HG02884 (cell line): ENCODE results near the gene LRFN5.

Source experiments
- ATAC-seq: cut with Tn5 transposase; IDR thresholded peaks from one replicate; pipeline ENCODE4 v1.9.1; 2021; ENCODE audit warnings: mild to moderate bottlenecking, moderate library complexity; ENCODE audit not compliant: unreplicated experiment

LRFN5 gene

DNA sequence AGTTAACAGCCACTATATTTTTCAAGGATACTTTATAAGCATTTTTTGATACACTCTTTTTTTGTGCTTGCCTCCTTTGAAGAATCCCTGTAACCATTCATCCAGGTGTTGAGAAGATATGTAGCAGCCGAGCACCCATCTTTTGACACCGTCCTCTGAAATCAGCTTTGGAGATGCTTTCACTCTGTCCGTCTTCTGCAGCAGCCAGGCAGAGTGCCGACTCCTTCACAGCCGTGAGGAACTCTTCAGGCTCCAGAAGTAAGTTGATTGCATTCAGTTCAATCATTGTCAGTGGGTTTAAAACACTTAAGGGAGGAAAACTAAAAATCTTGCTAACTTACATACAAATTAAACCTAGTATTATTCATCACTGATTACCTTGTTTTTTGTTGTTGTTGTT is 160.1 kb downstream of the LRFN5 start:
- ATAC-seq: no peak

DNA sequence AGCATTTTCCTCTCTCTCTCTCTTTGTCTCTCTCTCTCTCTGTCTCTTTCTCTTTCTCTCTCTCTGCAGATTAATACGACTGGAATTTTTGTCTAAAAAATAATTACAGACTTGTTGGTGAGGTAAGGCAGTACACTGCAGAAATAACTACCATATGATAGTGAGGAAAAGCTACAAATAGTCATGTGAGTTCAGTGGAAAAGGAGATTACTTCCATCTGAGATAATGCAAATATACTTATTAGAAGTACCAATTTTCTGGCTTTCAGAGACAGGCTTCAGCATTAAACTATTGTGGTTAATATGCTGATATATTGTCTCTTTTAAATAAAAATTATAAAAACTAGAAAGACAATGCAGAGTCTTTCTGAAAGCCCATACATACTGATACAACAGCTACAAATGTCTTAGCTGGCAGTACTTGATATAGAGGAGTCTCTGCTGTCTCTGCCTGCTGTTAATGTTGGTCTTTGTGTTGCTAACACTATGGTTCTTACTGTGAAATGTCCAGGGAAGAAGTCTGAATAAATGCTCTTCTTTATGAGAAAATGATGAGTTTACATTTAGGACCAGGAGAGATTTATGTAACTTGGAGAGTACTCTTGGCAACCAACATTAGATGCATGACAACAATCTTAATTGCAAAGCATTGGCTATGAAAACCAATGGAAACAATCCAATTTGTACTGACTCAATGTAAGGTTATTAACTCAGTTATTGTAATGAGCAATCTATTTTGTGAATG is 167.0 kb downstream of the LRFN5 start:
- no peak for ATAC-seq

DNA sequence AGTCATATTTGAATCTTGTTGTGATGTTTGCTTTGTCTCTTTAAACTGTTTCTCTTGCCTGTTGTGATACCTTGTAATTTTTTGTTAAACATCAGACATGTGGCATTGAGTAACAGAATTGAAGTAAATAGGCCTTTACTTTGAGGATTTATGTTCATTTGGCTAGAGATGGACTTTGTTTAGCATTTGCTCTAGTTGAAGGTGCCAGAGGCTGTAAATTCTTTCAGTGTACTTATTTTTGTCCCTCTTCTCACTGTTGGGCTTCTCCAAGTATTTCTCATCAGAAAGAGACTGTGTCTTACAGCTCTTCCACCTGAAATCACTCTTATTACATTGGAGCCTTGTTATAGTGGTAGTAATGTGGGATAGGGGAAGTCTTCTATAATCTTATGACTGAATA is 175.8 kb downstream of the LRFN5 start:
- no peak for ATAC-seq

DNA sequence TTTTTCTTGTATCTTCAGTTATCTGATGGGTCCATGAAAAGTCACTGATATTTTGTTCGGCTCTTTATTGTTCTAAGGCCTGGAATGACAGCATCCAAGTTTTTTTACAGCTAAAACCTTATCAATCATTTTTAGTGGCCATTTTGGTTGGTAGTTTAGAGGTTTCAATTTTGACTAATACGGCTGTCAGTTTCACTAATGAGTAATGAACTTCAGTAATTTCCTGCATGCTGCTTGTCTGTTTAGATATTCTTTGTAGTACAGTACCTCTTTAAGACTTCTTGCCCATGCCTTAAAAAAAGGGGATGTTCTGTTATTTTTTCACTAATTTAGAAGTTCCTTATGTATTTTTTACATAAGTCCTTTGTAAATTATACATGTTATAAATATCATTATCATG is 176.7 kb downstream of the LRFN5 start:
- ATAC-seq: no peak

DNA sequence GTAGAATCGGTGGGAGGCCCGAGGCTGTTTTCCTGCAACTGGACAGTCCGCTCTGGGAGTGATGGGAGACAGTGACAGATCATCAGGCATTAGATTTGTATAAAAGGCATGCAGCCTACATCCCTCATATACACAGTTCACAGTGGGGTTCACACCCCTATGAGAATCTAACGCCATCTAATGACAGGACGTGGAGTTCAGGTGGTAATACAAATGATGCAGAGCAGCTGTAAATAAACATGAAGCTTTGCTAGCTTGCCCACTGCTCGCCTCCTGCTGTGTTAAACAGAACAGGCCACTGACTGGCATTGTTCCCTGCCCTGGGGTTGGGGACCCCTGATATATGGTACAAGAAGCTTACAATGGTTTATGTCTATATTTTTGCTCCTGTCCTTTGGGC is 179.0 kb downstream of the LRFN5 start:
- ATAC-seq: no peak

DNA sequence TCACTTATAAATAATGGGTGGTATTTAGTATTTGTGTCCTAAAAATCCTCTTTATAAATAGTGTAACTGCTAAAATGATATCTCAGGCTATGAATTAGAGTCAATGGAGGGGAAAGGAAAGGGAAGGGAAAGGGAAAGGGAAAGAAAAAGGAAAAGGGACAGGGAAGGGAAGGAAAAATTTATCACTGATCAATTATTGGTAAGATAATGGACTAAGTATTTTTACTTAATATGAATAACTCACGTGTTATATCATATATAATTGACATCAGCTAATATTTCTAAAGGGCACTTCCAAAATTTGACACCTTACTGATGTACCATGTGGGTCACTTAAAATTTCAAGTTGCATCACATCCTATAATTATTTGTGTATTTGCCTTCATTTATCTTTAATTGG is 193.1 kb downstream of the LRFN5 start:
- ATAC-seq: no peak

DNA sequence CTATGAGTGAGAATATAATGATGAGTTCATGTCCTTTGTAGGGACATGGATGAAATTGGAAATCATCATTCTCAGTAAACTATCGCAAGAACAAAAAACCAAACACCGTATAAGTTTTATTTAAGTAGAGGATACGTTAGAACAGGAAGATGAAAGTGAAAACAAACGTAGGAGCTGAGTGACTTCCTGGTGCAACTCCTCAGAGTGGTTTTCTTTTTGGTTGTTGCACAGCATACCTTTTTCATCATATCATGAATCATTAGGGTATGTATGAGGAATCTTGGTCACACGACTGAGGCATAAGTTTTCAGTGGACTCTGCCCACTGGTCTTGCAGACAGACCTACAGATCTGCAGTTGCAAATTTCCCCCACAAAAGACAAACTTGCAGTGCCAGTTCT is 199.0 kb downstream of the LRFN5 start:
- ATAC-seq: no peak

DNA sequence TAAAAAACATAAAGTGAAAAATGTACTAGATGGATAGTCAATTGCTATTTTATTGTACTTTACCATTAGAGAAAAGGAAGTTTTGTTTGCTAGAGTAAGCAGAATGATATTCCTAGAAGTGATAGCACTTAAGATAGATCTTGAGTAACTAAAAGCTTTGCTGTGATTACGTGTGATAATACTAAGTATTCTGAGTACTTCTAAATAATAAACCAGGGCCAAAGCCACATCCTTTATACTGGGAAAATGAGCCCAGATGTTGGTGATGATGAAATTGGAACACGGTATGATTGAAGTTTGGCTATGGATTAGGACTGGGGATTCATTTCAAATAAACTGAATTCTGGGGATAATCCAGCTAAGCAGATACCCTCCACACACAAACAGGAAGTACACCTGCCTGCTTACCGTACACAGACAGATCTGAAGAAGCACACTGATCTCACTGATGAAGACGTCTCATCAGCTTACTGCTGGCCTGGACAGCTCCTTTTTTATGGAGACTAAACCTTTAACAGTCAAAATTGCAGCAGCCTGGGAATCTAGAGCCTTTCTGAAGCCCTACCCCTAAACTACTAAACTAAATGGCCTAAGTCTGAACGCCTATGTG is 199.8 kb downstream of the LRFN5 start:
- ATAC-seq: no peak

DNA sequence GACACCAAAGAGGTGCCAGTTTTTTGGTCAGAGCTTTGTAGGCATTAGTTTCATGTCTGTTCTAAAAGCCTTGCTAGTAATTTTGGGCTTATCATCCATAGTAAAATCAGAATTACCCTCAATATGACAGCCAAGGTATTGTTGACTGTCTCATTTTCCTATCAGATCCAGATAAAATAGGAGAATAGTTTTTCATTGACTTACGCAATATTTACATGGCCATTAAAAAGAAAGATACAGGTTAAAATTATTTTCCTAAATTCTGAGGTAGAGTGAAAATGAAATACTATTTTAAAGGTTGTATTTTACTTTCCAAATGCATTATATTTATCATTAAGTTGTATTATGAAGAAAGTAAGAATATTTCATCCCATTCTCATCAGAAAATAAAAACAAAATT is 203.7 kb downstream of the LRFN5 start:
- ATAC-seq: no peak

DNA sequence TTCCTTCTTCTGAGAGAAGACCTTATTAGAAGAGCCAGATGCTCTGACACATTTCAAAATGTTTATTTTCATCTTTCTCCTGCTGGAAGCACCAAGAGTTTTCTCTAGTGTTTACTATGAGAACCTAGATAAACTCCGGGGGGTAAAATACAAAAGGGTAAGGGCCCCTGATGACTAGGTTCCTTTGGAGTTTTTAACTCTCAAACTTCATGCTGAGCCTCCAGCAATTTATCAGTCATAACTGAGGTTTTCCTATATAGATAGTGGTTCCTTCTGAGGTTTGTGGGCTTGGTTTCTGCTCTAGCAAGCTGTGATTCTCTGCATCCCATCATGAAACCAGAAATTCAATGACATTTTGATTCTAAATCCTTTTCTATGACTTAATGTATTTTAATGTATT is 210.9 kb downstream of the LRFN5 start:
- no peak for ATAC-seq

DNA sequence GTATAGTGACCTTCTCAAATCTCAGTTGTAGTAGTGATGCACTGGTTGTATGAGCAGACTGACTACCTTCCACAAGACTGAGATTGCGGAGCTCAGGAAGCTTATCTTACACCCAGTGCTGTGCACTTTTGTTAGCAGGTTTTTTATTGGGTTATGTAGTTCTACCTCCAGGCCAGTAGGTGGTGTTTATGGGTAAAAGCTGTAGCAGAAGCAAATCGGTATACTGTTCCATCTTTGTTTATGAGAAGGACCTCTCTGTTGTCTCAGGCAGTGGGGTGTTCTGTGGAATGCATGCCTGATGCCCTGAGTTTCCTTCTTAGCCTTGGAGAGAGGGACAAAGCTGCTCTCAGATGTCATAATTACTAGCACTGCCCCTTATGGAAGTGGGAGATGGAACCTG is 217.8 kb downstream of the LRFN5 start:
- ATAC-seq: no peak

DNA sequence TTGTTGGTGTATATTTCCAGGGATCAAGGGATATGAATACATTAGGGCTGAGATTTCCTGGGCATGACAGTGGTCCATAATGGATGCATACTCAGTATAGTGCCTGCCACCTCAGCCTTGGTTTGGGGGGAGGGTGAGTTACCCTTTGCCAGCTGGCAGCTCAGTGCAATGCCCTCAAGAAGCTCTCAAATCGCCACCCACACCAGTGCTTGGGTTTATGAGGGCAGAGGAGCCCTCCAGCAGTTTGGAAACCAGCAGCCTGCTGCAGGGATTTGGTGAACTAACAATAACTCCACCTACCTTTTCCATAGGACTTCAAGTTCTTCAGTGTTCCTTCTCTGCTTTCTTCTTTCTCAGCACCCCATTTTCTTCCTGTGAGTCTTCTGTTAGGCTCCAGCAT is 218.9 kb downstream of the LRFN5 start:
- ATAC-seq: no peak

DNA sequence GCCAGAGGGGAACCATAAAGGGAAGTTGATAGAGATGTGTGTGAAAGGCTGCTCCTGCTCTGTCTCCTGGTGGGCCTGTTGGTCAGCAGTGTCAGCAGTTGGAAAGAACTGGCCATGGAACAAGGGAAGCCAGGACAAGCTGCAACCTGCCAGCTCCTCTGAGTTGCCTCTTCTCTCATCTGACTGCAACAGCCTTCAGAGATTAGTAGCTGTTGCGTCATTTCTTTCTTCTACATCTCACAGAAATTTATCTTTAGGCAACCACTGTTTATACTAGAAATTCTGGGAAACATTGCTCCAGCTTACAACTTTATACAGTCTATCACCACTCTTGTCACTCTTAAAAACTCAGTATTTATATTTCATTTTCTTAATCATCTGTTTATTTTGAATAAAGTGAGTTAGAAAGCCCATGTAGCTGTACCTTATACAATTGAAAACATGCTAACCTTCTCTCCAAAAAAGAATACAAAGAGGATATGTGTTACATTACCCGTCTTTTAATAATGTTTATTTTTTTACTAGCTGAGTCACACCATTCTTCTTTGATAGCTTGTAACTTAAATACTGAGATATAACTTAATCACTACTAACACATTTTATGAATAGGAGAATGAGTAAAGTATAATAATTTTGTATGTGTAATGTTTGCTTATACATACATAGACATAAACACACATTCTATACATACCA is 224.2 kb downstream of the LRFN5 start:
- ATAC-seq: no peak

DNA sequence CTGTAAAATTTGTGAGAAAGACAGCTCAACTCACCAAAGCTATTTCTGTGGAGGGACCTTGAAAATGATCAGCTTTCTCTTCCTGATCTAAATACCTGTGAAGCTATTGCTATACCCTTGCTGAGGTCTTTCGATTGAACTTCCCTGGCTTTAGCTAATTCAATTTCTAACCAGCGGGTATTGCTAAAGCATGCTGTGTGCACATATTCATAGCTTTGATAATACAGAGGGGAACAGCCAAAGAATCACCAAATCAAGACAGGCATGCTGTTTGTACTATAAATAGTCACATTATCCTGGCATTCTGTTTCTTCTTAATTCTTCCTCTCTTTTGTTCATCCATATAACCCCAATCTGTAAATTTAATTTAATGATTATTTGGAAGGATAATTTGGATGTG is 233.0 kb downstream of the LRFN5 start:
- no peak for ATAC-seq

DNA sequence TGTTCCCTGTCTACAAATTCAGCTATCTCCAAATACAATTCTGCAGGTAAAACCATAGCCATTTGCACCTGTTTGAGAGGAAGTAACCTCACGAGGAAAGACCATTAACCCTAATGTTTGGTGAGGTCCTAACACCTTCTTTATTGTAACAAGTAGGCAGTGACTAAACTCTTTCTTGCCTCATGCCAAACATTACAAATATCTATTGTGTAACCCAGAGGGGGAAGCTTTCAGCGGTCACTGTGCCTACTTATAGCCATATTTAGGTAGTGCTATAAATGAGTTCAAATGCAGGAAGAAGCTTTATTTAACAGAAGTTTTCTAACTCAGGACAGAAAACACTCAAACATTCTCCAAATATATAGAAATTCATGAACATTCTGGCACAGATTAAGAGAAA is 252.7 kb downstream of the LRFN5 start:
- no peak for ATAC-seq

DNA sequence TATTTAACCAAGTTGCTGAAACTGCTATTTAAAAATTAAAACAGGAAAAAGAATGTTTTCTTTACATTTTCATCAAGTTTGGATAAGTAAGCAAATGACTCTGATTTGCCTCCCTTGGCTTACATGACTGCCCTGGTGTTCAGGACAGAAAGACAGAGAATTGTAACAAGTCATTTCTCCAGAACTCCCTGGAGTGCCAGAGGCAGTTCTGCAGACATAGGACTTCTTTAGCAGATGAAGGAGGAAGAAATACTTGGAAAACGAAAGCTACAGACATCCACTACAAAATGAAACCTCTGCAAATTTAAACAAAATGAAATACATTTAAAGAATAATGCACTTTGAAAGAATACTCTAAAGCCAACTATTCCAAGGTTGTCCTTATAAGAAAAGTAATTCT is 253.9 kb downstream of the LRFN5 start:
- ATAC-seq: no peak

DNA sequence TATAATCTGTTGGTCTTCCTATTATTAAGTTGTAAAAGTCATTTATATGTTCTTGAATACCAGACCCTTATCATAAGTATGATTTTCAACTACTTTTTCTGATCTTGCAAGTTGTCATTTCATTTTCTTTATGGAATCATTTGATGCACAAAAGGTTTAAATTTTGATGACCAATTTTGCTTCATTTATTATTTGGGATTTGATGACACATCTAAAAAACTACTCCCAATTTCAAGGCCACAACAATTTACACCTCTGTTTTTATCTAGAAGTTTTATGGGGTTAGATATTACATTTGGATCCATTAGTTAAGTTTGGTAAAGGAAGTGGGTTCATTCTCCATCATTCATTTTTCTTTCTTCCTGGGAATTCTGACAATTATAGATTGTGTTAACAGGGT is 259.2 kb downstream of the LRFN5 start:
- ATAC-seq: no peak

DNA sequence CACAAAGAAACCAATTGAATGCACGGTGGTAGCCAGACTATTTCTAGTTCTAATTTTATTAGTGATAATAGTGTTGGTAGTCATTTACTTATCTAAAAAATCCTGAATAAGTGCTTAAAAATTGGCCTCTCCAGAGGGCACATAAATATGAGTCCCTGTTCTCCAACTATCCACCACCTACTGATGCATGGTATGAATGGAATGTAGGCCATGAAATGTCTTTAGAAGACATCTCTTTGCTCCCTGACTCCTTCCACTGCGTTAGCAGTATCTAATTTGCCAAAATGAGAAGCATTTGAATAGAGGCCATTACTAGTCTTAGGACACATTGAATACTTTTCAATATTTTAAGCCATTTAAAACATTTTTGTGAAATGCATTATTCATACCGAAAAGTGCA is 261.7 kb downstream of the LRFN5 start:
- ATAC-seq: no peak

DNA sequence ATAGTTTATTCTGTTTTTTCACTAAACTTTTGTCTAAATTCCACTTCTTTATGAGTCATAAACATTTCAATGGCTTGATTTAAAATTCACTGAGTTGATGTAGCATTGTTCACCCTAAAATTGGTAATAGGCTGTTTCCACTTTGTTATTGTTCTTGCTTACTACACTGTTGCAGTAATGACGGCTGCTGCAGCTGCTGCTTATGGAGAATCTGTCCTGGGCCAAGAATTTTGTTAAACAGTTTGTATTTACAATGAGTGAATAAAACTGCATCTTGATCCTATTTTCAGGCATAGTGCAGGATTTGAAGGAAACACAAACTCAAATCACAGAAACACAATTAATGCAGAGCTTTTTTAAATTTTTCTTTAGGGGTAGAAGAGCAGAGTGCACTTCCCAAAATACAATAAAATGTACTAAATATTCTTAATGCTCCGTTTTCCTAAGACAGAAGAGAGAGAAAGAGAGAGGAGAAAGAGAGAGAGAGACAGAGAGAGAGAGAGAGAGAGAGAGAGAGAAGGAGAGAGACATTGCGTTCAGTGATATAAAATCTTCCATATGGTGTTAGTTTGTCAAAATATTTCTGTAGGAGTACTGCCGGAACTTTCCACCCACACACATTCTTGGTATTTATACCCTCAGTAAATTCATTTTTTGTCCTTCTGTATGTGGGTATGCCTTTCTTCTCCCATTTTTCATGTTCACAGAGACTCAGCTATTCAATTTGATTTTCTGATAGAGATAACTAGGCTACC is 266.4 kb downstream of the LRFN5 start:
- no peak for ATAC-seq

DNA sequence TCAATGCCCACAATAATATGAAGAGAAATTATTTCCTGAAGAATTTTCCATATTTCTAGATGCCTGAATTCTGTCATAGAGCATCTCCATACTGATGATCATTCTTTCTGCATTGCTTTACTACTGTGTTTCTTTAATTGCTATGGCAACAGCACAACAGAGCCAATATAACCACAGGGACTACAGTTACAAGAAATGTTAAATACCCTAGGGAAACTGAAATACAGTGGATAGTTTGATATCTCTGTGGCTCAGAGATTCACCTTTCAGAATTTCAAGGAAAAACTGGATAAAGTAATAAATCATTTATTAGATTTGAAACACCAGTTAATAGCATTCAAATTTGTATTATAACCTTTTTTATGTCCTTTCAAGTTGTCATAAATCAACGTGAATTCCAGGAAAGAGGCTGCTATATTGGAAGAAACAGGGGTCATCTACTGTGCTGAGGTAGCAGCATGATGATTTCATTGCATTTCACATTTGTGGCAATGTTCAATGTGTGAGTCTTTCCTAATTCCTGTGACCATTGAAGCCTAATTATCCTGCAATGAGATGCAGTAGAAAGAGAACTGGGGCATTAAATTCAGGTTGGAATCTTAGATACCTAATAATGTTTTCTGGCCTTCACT is 267.1 kb downstream of the LRFN5 start:
- no peak for ATAC-seq

DNA sequence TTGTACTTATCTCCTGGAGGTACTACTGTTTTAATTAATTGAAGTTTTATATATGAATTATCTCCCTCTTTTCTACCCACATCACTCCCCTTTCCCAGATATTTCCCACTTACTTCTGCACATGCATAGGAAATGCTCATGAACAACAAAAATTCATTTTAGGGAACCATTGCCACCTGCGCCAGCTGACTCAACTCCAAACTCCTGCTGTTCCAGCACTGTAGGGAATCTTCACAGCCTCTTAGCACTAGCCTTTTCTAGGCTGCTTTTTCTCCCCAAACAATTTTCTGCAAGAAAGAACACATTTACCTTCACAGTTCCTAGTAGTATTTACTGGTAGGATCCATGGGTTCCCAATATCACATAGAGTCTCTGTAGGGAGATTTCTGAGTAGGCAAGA is 268.4 kb downstream of the LRFN5 start:
- ATAC-seq: no peak
